ENCODE results near the gene CYB5R3. TPM values are rescaled to one million over a fixed set of nuclear protein-coding genes. Genes with fewer than 3 reads are reported as not detected.

Gene CYB5R3
- polyA plus RNA-seq, 3 donors = 49.7 to 76.4 (median 54.0) TPM

- Histone ChIP-seq H3K4me1 (ENCODE audit: control insufficient read depth in 1 of 2, insufficient read depth in 2 of 2, low read length in 2 of 2) (peaks cover 46 to 72% of the 10 kb centered on the region in 2 donors), H3K27ac (ENCODE audit: low read depth in 1 of 2, low read length in 2 of 2) (no peak overlapping the region), H3K9ac (ENCODE audit: insufficient read depth, low read length, poor library complexity, severe bottlenecking) (no peak overlapping the region), H3K79me2 (ENCODE audit: insufficient read depth, low read length) (peaks cover 66% of the 10 kb centered on the region), H4K20me1 (ENCODE audit: insufficient read depth, low read length) (peaks cover 71% of the 10 kb centered on the region), H2AFZ (ENCODE audit: insufficient read depth, low read depth, low read length, poor library complexity, severe bottlenecking) (no peak overlapping the region), H3K9me3 (replicated peaks in 1 of 2; ENCODE audit: control insufficient read depth in 1 of 2, insufficient read depth in 1 of 2, low read length in 2 of 2) (no peaks in the 10 kb centered on the region), H3K4me2 (replicated peaks; ENCODE audit: extremely low read depth, low read length, poor library complexity, severe bottlenecking) (peak overlapping the region; percentile 16), H3K27me3 (ENCODE audit: control insufficient read depth in 2 of 2, insufficient read depth in 2 of 2, low read length in 2 of 2) (no peaks in the 10 kb centered on the region), H3K36me3 (replicated peaks in 1 of 2; ENCODE audit: control insufficient read depth in 1 of 2, insufficient read depth in 2 of 2, low read length in 2 of 2) (no peaks in the 10 kb centered on the region), H3K4me3 (replicated peaks in 1 of 3; ENCODE audit: low read depth in 2 of 3, low read length in 3 of 3) (peak overlapping the region in 1 of 3 experiments; percentile 5)
- TF ChIP-seq CTCF (IDR thresholded peaks at IDR 0.05) = no peak
- intact Hi-C loops (cut with micrococcal nuclease) = no loop called here
- Mint-ChIP-seq H3K36me3 (peaks cover 8 to 17% of the 10 kb centered on the region in 2 donors), H3K4me3 (peak overlapping the region; percentile 42 to 48), H3K4me1 (peaks cover 60% of the 10 kb centered on the region), H3K9me3 (no peaks in the 10 kb centered on the region), H3K27me3 (ENCODE audit: low read depth in 3 of 3) (peaks cover 0 to 3% (median 3%) of the 10 kb centered on the region in 3 donors), H3K27ac (peak overlapping the region in 2 of 7 donors; percentile 15 to 78)
- WGBS (ENCODE audit: insufficient coverage) = 21% methylated on average over 8 of the region's 16 CpGs
- DNase-seq = no peak
Observed at GRCh38 chr22:42646569-42647525, 2.3 kb downstream of the CYB5R3 start.

- peak overlapping the region in 2 of 7 donors; percentile 9 to 23 for H3K27ac Mint-ChIP-seq
- no peaks in the 10 kb centered on the region for H3K27me3 ChIP-seq (ENCODE audit: control insufficient read depth in 2 of 2, insufficient read depth in 2 of 2, low read length in 2 of 2)
- H3K27me3 Mint-ChIP-seq (ENCODE audit: low read depth in 3 of 3) = peaks cover 0 to 4% (median 2%) of the 10 kb centered on the region in 3 donors
- no peaks in the 10 kb centered on the region for H3K36me3 ChIP-seq (replicated peaks in 1 of 2; ENCODE audit: control insufficient read depth in 1 of 2, insufficient read depth in 2 of 2, low read length in 2 of 2)
- TF ChIP-seq CTCF (IDR thresholded peaks at IDR 0.05) = no peak
- WGBS (ENCODE audit: insufficient coverage) = 73% methylated on average over 9 of the region's 13 CpGs
- no peaks in the 10 kb centered on the region for H3K9me3 Mint-ChIP-seq
- peaks cover 46 to 72% of the 10 kb centered on the region in 2 donors for H3K4me1 ChIP-seq (ENCODE audit: control insufficient read depth in 1 of 2, insufficient read depth in 2 of 2, low read length in 2 of 2)
- H4K20me1 ChIP-seq (ENCODE audit: insufficient read depth, low read length) = peaks cover 77% of the 10 kb centered on the region
- no peak overlapping the region for H3K4me3 Mint-ChIP-seq
- H3K4me1 Mint-ChIP-seq = peaks cover 60% of the 10 kb centered on the region
- no peak for DNase-seq
- peaks cover 74% of the 10 kb centered on the region for H3K79me2 ChIP-seq (ENCODE audit: insufficient read depth, low read length)
- peaks cover 8 to 17% of the 10 kb centered on the region in 2 donors for H3K36me3 Mint-ChIP-seq
- no peak overlapping the region for H2AFZ ChIP-seq (ENCODE audit: insufficient read depth, low read depth, low read length, poor library complexity, severe bottlenecking)
- H3K9ac ChIP-seq (ENCODE audit: insufficient read depth, low read length, poor library complexity, severe bottlenecking) = no peak overlapping the region
- no peak overlapping the region for H3K4me2 ChIP-seq (replicated peaks; ENCODE audit: extremely low read depth, low read length, poor library complexity, severe bottlenecking)
- H3K27ac ChIP-seq (ENCODE audit: low read depth in 1 of 2, low read length in 2 of 2) = no peak overlapping the region
- intact Hi-C loops (cut with micrococcal nuclease) = no loop called here
- no peak overlapping the region for H3K4me3 ChIP-seq (replicated peaks in 1 of 3; ENCODE audit: low read depth in 2 of 3, low read length in 3 of 3)
- no peaks in the 10 kb centered on the region for H3K9me3 ChIP-seq (replicated peaks in 1 of 2; ENCODE audit: control insufficient read depth in 1 of 2, insufficient read depth in 1 of 2, low read length in 2 of 2)
Observed at GRCh38 chr22:42645938-42646568, 3.1 kb downstream of the CYB5R3 start.
